Activated B cell treated with CpG ODN at 0.5 μM for 24 hours (primary cell): Measurements from ENCODE around the gene FRMD3. TPM values are rescaled to one million over a fixed set of nuclear protein-coding genes. Genes with fewer than 3 reads are reported as not detected.

Source experiments
- ATAC-seq: fragments of 200-7000 bp; cut with Tn5 transposase; one replicate; pipeline ENCODE4 v1.10.0; 2021; ENCODE audit warnings: low read depth, mild to moderate bottlenecking, moderate library complexity
- CTCF ChIA-PET: fragments of 350-600 bp; sonication (Branson Sonifier 250); formaldehyde crosslinking; loops from one replicate; lab custom pipeline; 2021; ENCODE audit warnings: antibody characterized with exemption; lab: Charles Lee
- POLR2A ChIA-PET: fragments of 350-600 bp; sonication (Branson Sonifier 250); formaldehyde crosslinking; loops from one replicate; lab custom pipeline; 2021; ENCODE audit warnings: antibody characterized with exemption; lab: Charles Lee
- DNase-seq: peaks from one replicate; pipeline ENCODE4 v3.0.0; 2022
- H3K27ac Mint-ChIP-seq: one replicate; pipeline ENCODE4 v1.8.0; 2020; ENCODE audit warnings: mixed read lengths
- H3K27me3 Mint-ChIP-seq: one replicate; pipeline ENCODE4 v1.8.0; 2021; ENCODE audit warnings: mixed read lengths
- H3K36me3 Mint-ChIP-seq: one replicate; pipeline ENCODE4 v1.8.0; 2021; ENCODE audit warnings: low read depth, mixed read lengths
- H3K4me1 Mint-ChIP-seq: one replicate; pipeline ENCODE4 v1.8.0; 2021; ENCODE audit warnings: mixed read lengths
- H3K4me3 Mint-ChIP-seq: one replicate; pipeline ENCODE4 v1.8.0; 2020; ENCODE audit warnings: mild to moderate bottlenecking, mixed read lengths
- H3K9me3 Mint-ChIP-seq: one replicate; pipeline ENCODE4 v1.8.0; 2020; ENCODE audit warnings: mixed read lengths
- CTCF ChIP-seq: fragments of 200-600 bp; IDR thresholded peaks from one replicate; pipeline ENCODE4 v1.8.0; 2022; ENCODE audit warnings: antibody characterized with exemption, mild to moderate bottlenecking
- intact Hi-C: fragments of 100-400 bp; cut with micrococcal nuclease; formaldehyde crosslinking; loops from one replicate; pipeline ENCODE4 v1.15.1; 2024
- total RNA-seq: library from RNA; stranded (reverse); gene quantifications from 2 replicates; pipeline ENCODE4 v1.2.3, GENCODE V29; 2022

FRMD3 gene
- total RNA-seq, 1 donor from 2014 or later: 0.91 TPM

DNA sequence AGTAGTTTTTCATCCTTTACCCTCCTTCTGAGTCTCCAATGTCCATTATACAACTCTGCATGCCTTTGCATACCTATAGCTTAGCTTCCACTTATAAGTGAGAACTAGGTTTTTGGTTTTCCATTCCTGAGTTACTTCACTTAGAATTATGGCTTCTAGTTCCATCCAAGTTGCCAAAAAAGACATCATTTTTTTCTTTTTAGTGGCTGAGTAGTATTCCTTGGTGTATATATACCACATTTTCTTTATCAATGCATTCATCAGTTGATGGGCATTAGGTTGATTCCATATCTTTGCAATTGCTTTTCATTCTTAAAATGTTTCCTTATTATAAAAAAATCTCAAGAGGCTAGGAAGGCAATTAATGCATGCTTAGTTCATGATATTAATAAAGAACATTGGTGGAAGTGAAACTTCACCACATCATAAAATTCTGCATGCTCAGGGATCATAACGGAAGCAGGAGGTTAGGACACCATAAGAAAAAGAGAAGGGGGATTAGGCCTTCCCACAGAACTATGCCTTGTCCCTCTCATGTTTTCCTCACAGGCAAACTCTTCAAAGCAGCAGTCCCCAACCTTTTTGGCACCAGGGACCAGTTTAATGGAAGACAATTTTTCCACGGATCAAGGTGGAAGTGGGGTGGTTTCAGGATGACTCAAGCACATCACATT lies 105.2 kb downstream of the FRMD3 start:
- POLR2A ChIA-PET: no interaction called here
- Mint-ChIP-seq H3K27me3 (no peaks in the 10 kb centered on the region), H3K4me3 (no peak overlapping the region)

DNA sequence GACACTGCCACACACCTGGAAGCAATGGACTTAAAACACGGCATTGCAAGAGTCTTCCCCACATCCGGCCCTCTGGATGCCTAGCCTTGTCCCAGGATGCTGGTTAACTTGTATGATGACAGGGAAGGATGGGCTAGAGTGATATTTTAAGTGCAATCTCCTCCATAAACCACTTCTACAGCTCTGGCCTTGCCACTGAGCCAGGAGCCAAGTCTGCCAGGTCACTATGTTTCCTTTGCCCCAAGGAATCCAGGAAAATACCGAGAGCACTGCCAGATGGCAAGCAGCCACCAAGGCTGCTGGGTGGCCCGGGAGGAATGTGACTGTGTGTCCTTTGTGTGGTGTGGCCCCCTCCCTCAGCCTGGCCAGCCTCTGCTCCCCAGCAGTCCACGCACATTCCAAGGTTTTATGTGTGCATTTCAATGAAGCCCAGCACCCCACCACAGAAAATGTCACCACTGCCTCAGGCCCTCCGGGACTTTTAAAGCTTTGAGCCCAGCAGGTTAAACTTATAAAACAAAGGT lies 106.0 kb downstream of the FRMD3 start:
- ChIA-PET CTCF (no interaction called here), POLR2A (interaction anchor here (0.5 kb wide), 1 partner anchor 20 kb away, joined by 3 read pairs; no protein-coding TSS in a partner anchor)
- Mint-ChIP-seq H3K4me1 (no peaks in the 10 kb centered on the region), H3K4me3 (no peak overlapping the region), H3K36me3 (no peaks in the 10 kb centered on the region), H3K27ac (no peak overlapping the region), H3K9me3 (no peaks in the 10 kb centered on the region), H3K27me3 (no peaks in the 10 kb centered on the region)
- ATAC-seq (no peak), DNase-seq (no peak)
- intact Hi-C loops: no loop called here
- TF ChIP-seq CTCF: no peak

More for the DNA sequence above, 105.2 kb downstream of the FRMD3 start:
- no peaks in the 10 kb centered on the region for H3K4me1 Mint-ChIP-seq
- no peaks in the 10 kb centered on the region for H3K36me3 Mint-ChIP-seq
- DNase-seq: no peak
- no peak overlapping the region for H3K27ac Mint-ChIP-seq
- TF ChIP-seq CTCF: no peak
- CTCF ChIA-PET: no interaction called here
- intact Hi-C loops: no loop called here
- H3K9me3 Mint-ChIP-seq: no peaks in the 10 kb centered on the region
- ATAC-seq: no peak

GRCh38 chr9:83431101-83432060 lies 106.8 kb downstream of the FRMD3 start:
- no peak overlapping the region for H3K4me3 Mint-ChIP-seq

DNA sequence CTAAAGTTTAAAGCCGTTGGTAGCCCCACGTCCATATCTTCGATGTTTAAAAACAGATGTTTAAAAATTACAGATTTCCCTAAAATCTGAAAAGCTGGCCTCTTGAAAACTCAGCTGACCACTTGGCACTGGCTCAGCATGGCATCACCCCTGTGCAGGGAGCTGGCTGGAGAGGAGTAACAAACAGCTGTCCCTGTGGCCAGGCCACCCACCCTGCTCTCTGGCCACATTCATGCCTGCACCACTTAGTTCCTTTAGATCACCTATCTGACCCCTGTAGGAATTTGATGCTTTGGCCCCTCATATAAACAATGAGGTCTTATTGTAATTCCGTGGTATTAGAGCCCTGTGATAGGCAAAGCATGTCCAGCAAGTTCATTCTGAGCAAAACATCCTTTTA lies 107.5 kb downstream of the FRMD3 start:
- Mint-ChIP-seq H3K36me3 (no peaks in the 10 kb centered on the region), H3K9me3 (no peaks in the 10 kb centered on the region), H3K27me3 (no peaks in the 10 kb centered on the region), H3K27ac (no peak overlapping the region), H3K4me1 (no peaks in the 10 kb centered on the region), H3K4me3 (no peak overlapping the region)
- DNase-seq (no peak), ATAC-seq (no peak)
- intact Hi-C loops: no loop called here
- no peak for TF ChIP-seq CTCF
- POLR2A ChIA-PET: no interaction called here
- CTCF ChIA-PET: no interaction called here

More at GRCh38 chr9:83431101-83432060, 106.8 kb downstream of the FRMD3 start:
- H3K9me3 Mint-ChIP-seq: no peaks in the 10 kb centered on the region
- no peaks in the 10 kb centered on the region for H3K36me3 Mint-ChIP-seq
- intact Hi-C loops: no loop called here
- ATAC-seq (no peak), DNase-seq (no peak)
- TF ChIP-seq CTCF: no peak
- ChIA-PET POLR2A (no interaction called here), CTCF (no interaction called here)
- H3K27ac Mint-ChIP-seq: no peak overlapping the region
- H3K27me3 Mint-ChIP-seq: no peaks in the 10 kb centered on the region
- no peaks in the 10 kb centered on the region for H3K4me1 Mint-ChIP-seq

- no peaks in the 10 kb centered on the region for H3K27me3 Mint-ChIP-seq
- no peak for TF ChIP-seq CTCF
- no peak overlapping the region for H3K27ac Mint-ChIP-seq
- no peaks in the 10 kb centered on the region for H3K4me1 Mint-ChIP-seq
- no peaks in the 10 kb centered on the region for H3K9me3 Mint-ChIP-seq
- H3K36me3 Mint-ChIP-seq: no peaks in the 10 kb centered on the region
- H3K4me3 Mint-ChIP-seq: no peak overlapping the region
- POLR2A ChIA-PET: no interaction called here
- intact Hi-C loops: no loop called here
- CTCF ChIA-PET: no interaction called here
- DNase-seq (no peak), ATAC-seq (no peak)
Observed at GRCh38 chr9:83429229-83429628, 109.0 kb downstream of the FRMD3 start.
